Measurements from ENCODE around the gene FTSJ3. TPM values are rescaled to one million over a fixed set of nuclear protein-coding genes. Genes with fewer than 3 reads are reported as not detected.
A peak's percentile ranks its signal among the peaks of the same experiment; 100 is the strongest.

The FTSJ3 gene
- total and polyA plus RNA-seq, 2 donors (not counting 1 experiment from before 2014, with no cell fraction given), result 37.8 to 61.8 TPM

- no peak for TF ChIP-seq EZH2 (IDR thresholded peaks at IDR 0.05; ENCODE audit: low read length, missing control alignments)
- TF ChIP-seq, protein P1, sequence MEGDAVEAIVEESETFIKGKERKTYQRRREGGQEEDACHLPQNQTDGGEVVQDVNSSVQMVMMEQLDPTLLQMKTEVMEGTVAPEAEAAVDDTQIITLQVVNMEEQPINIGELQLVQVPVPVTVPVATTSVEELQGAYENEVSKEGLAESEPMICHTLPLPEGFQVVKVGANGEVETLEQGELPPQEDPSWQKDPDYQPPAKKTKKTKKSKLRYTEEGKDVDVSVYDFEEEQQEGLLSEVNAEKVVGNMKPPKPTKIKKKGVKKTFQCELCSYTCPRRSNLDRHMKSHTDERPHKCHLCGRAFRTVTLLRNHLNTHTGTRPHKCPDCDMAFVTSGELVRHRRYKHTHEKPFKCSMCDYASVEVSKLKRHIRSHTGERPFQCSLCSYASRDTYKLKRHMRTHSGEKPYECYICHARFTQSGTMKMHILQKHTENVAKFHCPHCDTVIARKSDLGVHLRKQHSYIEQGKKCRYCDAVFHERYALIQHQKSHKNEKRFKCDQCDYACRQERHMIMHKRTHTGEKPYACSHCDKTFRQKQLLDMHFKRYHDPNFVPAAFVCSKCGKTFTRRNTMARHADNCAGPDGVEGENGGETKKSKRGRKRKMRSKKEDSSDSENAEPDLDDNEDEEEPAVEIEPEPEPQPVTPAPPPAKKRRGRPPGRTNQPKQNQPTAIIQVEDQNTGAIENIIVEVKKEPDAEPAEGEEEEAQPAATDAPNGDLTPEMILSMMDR (conservative IDR thresholded peaks at IDR 0.05 in 1 of 2, IDR thresholded peaks at IDR 0.05 in 1 of 2; ENCODE audit: low read depth in 1 of 2, low read length in 2 of 2), result no peak
- H3K27me3 ChIP-seq (ENCODE audit: control insufficient read depth, insufficient read depth, low read length), result no peaks in the 10 kb centered on the region
- no peaks in the 10 kb centered on the region for H3K9me3 ChIP-seq (ENCODE audit: control insufficient read depth, insufficient read depth, low read depth, low read length)
- peaks cover 34% of the 10 kb centered on the region for H3K36me3 ChIP-seq (ENCODE audit: control insufficient read depth, insufficient read depth, low read length)
- peak; percentile 13 to 66 for DNase-seq (ENCODE audit: low read depth in 2 of 2)
- H2AFZ ChIP-seq (ENCODE audit: low read length), result no peak overlapping the region
- H3K9ac ChIP-seq (ENCODE audit: insufficient read depth, low read length), result no peak overlapping the region
- no peak overlapping the region for H3K4me2 ChIP-seq (ENCODE audit: extremely low read depth, insufficient read depth, low read length)
- H3K79me2 ChIP-seq (ENCODE audit: control insufficient read depth, insufficient read depth, low read length), result peaks cover 2% of the 10 kb centered on the region
- H3K4me1 ChIP-seq (ENCODE audit: control insufficient read depth, extremely low read depth, insufficient read depth, low read length), result no peaks in the 10 kb centered on the region
- no peaks in the 10 kb centered on the region for H4K20me1 ChIP-seq (ENCODE audit: control insufficient read depth, extremely low read depth, insufficient read depth, low read length)
- no peak overlapping the region for H3K27ac ChIP-seq (ENCODE audit: insufficient read depth, low read length)
- H3K4me3 ChIP-seq (replicated peaks in 1 of 4; ENCODE audit: control extremely low read depth in 1 of 4, insufficient read depth in 1 of 4, low read depth in 3 of 4, low read length in 4 of 4), result no peak overlapping the region
Observed at GRCh38 chr17:63816669-63817068, 10.8 kb downstream of the FTSJ3 start.

DNA sequence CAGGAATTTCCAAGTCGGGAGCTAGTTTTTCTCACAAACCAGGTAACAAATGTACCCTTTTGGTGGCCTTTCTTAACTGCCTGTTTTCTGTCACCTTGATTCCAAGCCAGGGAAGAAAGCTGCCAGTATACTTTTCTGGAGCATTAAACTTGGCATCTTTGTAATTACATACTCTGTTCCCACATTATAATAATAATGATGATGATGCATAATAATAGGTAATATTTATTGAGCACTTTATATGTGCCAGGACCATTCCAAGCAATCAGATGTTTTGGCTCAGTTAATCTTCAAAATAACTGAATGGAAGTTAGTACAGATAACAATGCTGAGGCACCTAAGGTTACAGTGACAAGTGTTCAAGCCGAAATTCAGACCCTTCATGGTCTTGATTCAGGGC is 11.3 kb downstream of the FTSJ3 start:
- no peak overlapping the region for H3K4me3 ChIP-seq (replicated peaks in 1 of 4; ENCODE audit: control extremely low read depth in 1 of 4, insufficient read depth in 1 of 4, low read depth in 3 of 4, low read length in 4 of 4)
- H2AFZ ChIP-seq (ENCODE audit: low read length), result no peak overlapping the region
- DNase-seq (ENCODE audit: low read depth in 2 of 2), result no peak
- no peaks in the 10 kb centered on the region for H3K4me1 ChIP-seq (ENCODE audit: control insufficient read depth, extremely low read depth, insufficient read depth, low read length)
- no peak overlapping the region for H3K9ac ChIP-seq (ENCODE audit: insufficient read depth, low read length)
- H3K27ac ChIP-seq (ENCODE audit: insufficient read depth, low read length), result no peak overlapping the region
- H3K79me2 ChIP-seq (ENCODE audit: control insufficient read depth, insufficient read depth, low read length), result peaks cover 2% of the 10 kb centered on the region
- H3K27me3 ChIP-seq (ENCODE audit: control insufficient read depth, insufficient read depth, low read length), result no peaks in the 10 kb centered on the region
- H4K20me1 ChIP-seq (ENCODE audit: control insufficient read depth, extremely low read depth, insufficient read depth, low read length), result no peaks in the 10 kb centered on the region
- H3K9me3 ChIP-seq (ENCODE audit: control insufficient read depth, insufficient read depth, low read depth, low read length), result no peaks in the 10 kb centered on the region
- TF ChIP-seq, protein P1 (conservative IDR thresholded peaks at IDR 0.05 in 1 of 2, IDR thresholded peaks at IDR 0.05 in 1 of 2; ENCODE audit: low read depth in 1 of 2, low read length in 2 of 2), result no peak
- no peak for TF ChIP-seq EZH2 (IDR thresholded peaks at IDR 0.05; ENCODE audit: low read length, missing control alignments)
- peaks cover 33% of the 10 kb centered on the region for H3K36me3 ChIP-seq (ENCODE audit: control insufficient read depth, insufficient read depth, low read length)
- no peak overlapping the region for H3K4me2 ChIP-seq (ENCODE audit: extremely low read depth, insufficient read depth, low read length)

- H3K4me2 ChIP-seq (ENCODE audit: extremely low read depth, insufficient read depth, low read length), result no peak overlapping the region
- no peaks in the 10 kb centered on the region for H4K20me1 ChIP-seq (ENCODE audit: control insufficient read depth, extremely low read depth, insufficient read depth, low read length)
- no peak overlapping the region for H3K27ac ChIP-seq (ENCODE audit: insufficient read depth, low read length)
- H3K4me3 ChIP-seq (replicated peaks in 1 of 4; ENCODE audit: control extremely low read depth in 1 of 4, insufficient read depth in 1 of 4, low read depth in 3 of 4, low read length in 4 of 4), result no peak overlapping the region
- DNase-seq (ENCODE audit: low read depth in 2 of 2), result no peak
- H3K4me1 ChIP-seq (ENCODE audit: control insufficient read depth, extremely low read depth, insufficient read depth, low read length), result no peaks in the 10 kb centered on the region
- H3K79me2 ChIP-seq (ENCODE audit: control insufficient read depth, insufficient read depth, low read length), result no peaks in the 10 kb centered on the region
- no peaks in the 10 kb centered on the region for H3K27me3 ChIP-seq (ENCODE audit: control insufficient read depth, insufficient read depth, low read length)
- no peak overlapping the region for H3K9ac ChIP-seq (ENCODE audit: insufficient read depth, low read length)
- TF ChIP-seq, protein P1 (conservative IDR thresholded peaks at IDR 0.05 in 1 of 2, IDR thresholded peaks at IDR 0.05 in 1 of 2; ENCODE audit: low read depth in 1 of 2, low read length in 2 of 2), result no peak
- TF ChIP-seq EZH2 (IDR thresholded peaks at IDR 0.05; ENCODE audit: low read length, missing control alignments), result no peak
- H3K9me3 ChIP-seq (ENCODE audit: control insufficient read depth, insufficient read depth, low read depth, low read length), result no peaks in the 10 kb centered on the region
- H2AFZ ChIP-seq (ENCODE audit: low read length), result no peak overlapping the region
- H3K36me3 ChIP-seq (ENCODE audit: control insufficient read depth, insufficient read depth, low read length), result peaks cover 22% of the 10 kb centered on the region
Observed at GRCh38 chr17:63809970-63810369, 17.5 kb downstream of the FTSJ3 start.
